ENCODE results near the gene SMAP2.
A peak's percentile ranks its signal among the peaks of the same experiment; 100 is the strongest.

SMAP2 gene

DNA sequence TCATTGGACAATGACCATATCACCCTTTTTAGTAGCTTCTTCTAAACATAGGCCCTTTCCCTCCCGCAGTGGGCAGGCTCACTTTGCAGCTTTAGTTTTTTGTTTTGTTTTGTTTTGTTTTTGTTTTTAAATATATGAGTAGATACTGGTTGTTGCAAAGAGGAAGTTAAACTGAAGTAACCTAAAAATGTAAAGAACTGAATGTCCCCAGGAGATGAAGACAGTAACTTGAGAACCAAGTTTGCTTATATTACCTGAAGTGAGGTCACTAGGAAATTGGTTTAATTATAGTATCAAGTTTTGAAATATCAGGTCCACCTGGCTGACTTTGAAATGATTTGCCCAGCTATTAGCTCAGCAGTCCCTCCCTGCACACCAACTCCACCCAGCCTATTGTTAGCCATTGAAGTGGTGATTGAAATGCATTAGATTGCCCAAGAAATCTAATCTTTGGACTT lies 18.2 kb downstream of the SMAP2 start:
- no peak for DNase-seq

DNA sequence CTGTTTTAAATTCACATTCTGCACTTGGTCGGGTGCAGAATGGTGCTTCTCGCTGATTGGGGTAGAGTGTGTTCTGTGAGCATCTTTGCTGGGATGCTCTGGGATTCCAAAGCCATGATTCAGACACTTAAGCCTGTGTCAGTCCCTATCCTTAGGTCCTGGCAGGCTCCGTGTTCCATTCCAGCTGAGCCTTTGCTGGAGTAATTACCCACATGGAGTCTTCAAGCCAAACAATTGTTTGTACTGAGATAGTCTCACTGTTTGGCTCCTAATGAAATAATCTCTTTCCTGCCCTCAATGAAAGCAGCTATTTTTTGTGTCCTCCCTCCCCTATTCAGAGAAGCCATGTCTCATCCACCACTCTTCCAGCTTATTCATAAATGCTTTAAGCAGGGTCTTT lies 18.7 kb downstream of the SMAP2 start:
- DNase-seq: no peak

DNA sequence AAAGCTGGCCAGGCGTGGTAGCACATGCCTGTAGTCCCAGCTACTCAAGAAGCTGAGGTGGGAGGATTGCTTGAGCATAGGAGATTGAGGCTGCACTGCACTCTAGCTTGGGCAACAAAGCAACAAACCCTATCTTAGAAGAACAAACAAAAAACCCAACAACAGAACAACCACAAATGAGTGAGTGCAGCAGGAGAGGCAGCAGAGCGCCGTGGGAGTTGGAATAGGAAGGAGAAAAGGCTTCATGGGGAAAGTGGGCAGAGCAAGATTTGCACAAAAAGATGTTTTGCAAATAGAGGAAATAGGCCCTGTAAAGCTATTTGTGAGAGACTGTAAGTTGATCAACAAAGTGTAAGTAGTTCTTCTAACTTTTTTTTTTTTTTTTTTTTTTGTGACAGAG lies 19.6 kb downstream of the SMAP2 start:
- DNase-seq: no peak

DNA sequence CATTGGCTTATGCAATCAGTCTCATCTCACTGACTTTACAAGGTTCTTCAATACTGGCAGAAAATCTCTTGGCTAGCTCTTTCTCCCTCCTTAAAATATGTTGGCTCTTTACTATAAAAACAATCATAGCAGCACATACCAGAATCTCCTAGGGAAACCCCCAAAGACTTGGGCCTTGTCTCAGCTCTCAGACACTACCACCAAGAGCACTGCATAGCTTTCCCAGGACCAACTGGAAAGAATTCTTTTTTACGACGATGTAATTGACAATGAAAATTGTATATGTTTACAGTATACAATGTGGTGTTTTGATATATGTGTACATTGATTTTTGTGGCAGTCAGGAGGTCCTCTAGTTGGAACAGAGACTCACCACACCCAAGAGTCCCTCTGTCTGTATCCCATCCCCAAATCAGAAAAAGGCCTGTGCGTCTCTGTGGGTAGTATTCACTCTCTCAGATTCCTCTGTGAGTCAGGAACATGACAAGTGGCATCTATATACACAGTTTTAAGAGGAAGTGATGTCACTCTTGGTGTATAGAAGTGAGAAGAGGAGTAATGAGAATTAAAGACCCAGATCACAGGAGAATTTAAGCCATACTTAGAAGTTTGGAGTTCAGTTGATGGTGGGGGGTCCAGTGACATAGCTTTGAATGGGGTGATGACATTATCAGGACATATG lies 21.1 kb downstream of the SMAP2 start:
- no peak for DNase-seq

DNA sequence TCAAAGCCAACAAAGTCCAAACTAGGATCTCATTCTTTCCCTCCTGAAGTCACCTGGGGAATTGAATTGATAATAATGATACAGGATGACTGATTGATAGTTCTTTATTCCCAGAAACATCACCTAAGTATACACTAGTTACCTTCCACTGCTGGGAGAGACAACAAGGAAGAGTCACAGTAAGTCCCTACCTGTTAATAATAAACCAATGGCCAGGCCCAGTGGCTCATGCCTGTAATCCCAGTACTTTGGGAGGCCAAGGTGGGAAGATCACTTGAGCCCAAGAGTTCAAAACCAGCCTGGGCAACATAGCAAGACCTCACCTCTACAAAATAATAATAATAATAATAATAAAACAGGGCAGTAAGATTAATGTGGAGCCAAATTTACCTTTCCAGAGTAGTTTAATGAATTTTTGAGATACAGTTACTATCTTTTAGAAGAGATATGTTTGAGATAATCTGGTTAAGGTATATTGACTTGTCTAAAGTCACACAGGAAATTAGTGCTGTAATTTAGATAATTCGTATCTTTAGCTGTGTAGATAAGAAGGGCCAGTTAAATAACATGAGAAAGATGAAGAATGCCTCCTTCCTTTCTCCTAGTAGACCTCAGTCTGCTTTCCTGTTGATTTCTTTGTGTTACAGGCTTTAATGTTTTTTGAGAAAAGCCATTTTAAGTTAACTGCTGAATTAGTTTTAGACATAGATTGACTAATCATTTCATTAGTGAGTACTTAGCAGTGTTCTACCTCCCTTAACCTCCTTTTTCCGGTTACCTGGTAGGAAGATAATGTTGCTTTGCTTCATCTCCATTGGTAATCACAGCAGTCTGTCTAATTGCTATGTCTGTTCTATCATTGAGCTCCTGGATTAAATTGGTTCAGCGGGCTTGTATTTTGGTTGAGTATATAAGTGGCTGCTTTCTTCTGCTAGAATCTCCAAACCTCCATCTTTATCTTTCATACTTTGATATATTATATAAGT lies 22.0 kb downstream of the SMAP2 start:
- no peak for DNase-seq

DNA sequence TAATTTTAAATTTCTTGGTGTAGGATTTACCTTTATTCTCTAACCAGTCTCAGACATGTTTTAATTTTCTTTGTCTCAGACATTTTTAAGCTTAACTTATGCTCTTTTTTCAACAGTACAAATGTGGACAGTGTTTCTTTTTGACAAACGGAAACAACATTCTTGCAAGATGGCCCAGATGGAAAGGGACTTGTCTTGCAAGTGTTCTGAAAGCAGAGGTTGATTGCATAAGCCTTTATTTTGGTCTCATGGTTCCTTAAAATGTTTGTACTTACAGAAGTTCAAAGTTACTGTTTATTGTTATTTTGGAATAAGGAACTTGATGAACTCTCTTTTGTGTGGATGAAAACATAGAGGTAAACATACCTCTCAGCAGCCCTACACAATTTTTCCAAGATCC lies 22.9 kb downstream of the SMAP2 start:
- no peak for DNase-seq

DNA sequence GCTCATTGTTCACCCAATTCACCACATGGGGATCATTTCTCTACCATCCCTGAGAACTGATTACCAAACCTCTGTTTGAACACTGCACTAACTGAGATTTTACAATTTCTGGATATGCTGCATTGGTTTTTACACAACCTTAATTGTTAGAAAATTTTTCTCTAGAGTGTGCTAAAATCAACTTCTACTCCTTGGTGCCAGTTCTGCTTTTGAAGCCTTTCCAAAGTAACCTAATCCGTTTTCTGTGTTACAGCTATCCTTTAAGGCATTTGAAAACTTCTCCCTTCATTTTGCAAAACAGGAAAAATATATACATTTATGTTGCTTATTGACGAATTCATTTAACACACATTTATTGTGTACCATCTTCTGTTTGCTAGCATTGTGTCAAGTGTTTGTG lies 23.7 kb downstream of the SMAP2 start:
- DNase-seq: no peak

DNA sequence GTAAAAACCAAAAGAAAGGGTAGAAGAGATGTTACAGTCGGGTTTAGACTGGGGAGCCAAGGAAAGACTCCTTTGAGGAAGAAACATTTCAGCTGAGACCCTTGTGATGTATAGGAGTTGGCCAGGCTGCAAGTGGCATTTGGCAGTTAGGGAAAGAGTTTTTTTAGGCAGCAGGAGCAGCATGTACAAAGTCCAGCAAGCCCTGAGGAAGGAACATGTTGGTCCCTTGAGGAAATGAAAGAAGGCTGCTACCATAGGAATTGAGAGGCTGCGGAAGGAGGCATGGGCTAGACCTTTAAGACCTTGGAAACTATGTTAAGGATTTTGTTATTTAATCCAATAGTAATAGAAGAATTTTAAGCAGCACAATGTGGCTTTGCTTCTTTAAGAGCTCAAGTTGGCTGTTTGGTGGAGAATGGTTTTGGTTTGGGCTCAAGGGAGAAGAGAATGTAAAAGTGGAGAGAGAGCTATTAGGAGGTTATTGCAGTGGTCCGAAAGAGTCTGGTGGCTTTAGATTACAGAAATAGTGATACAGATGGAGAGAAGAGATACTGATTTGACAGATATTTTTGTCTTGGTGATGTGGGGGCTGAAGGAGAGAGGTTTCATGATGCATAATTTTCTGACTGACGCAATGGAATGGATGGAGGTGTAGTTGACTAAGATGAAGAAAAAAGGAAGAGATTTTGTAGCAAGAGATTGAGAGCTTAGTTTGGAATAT lies 26.6 kb downstream of the SMAP2 start:
- no peak for DNase-seq

DNA sequence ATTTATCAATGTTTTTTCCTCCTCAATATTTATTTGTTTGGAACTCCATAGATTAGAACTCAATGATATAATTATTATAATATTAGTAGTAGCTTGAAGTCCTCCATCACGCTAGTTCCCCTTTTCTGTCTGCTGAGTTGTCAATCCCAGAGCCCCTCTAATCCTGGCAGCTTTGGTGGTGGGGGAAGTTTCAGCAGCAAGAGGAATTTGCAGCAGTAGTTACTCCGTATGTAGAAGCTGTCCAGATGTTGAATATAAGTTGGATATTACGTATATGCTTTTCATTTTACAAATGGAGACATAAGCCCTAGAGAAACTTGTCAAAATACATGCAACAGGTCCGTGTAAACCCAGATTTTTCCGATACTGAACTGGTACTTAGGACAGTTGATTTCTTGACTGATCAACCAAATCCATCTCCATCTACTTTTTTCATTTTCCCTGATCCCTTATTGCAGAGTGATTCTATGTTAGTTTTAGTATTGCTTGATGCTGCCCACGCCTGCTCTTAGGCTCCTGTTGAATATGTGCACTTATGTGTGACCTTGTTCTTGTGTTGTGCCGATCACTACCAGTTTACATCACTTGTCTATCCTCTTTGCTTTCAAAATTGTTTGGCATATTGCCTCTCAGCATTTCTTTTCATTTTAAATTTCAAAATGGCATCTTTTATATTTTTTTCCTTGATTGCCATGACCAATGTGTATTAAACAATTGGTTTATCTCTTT lies 28.1 kb downstream of the SMAP2 start:
- no peak for DNase-seq

DNA sequence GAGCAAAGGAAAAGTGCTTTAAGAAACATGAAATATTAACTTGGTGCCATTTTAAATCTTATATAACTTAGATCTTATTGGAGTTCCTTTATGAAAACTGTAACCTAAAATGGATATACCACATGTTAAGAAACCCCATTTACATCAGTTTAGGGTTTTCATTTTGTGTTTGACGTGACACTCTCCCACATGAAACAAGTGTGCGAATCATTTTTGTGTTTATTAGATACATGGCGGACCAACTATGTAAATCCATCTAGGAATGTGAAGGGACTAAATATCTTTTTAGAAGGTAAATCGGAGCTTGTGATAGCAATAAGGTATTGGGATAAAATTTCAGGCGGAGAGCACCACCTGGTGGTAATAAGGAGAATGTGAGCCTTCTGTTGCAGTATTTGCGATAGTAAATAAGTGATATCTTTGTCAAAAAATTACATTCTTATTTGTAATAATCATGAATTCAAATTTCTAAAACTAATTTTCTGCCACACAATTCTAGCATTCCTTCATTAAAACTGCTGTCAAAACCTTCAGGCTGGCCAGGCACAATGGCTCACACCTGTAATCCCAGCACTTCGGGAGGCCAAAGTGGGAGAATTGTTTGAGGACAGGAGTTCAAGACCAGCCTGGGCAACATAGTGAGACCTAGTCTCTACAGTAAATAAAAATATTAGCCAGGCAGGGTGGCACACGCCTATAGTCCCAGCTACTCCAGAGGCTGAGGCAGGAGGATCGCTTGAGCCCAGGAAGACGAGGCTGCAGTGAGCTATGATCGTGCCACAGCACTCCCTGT lies 31.3 kb downstream of the SMAP2 start:
- DNase-seq: peak; percentile 15

DNA sequence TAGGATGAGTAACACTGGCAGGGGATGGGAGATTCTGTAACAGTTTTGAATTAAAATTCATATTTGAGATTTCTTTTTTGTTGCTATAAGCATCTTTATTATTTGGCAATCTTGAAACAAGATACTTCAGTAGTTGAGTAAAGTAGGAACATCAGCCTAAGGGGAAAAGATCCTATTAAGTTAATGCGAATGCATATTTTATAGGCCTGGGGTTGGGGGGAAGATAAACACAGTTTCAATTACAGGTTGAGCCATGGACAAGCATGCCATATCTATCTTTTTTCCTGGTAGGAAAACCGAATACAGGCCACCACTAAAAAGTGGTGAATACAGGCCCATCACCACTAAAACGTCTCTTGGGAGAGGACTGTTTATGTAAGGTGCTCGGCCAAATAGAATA lies 32.3 kb downstream of the SMAP2 start:
- no peak for DNase-seq

DNA sequence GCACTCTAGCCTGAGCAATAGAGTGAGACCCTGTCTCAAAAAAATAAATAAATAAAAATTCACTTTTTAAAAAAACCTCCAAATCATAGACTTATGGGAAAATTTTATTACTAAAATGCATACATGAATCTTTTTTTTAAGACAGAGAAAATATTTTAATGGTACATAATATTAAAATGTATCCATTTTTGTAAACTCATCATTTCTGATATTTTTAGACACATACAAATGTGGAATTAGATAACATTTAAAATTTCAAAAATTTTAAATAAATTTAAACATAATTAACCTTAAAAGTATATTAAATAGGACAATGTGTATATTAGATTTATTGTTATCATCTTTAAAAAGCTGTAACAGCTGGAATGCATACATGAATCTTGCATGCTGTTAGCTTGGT lies 33.9 kb downstream of the SMAP2 start:
- DNase-seq: no peak

DNA sequence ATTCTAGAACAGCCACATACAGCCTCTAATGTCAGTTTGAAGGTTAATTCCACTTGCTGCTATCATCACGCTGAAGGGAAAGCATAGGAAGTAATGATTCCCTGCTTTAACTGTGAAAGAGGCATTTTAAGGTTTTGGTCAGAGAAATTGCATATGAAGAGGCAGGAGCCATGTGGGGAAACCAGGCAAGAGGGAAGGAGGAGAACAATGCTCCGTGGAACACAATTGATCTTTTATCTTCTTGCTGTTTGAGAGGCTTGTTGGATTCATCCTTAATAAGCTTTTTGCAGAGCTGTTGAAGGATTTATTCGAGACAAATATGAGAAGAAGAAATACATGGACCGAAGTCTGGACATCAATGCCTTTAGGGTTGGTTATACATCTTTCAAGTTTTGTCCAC lies 35.9 kb downstream of the SMAP2 start:
- DNase-seq: no peak

DNA sequence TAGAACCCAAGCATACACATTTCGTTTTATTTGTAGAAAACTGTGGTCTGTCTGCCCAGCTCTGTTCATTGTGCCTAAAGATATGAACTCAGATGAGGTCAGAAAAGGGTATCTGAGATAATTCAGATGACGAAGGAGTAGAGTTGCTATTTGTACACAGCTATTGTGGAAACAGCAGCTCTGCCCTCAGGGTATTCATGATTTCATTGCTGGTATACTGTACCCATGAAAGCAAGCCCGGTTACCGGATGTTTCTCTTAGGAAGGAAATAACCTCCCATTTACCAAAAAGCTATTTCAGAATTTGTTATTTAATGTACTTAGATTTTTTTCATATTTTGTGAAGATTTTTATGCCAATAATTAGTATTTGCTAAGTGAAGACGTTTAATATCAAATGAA lies 37.8 kb downstream of the SMAP2 start:
- no peak for DNase-seq

DNA sequence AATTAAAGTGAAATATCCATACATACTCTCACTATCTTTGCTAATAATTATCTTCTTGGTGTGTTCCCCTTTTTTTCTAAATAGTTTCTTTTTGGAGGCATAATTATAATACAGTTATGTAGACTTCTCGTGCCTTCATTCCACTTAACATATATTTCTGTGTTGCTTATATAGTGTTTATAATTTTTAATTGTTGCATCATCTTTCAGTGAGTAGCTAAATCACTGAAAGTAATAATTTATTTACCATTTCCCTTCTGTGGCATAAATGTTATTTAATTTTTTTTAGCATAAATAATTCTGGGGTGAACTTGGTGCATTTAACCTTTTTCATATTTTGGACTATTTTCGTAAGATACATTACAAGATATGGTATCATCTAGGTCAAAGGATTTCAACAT lies 38.3 kb downstream of the SMAP2 start:
- DNase-seq: no peak

DNA sequence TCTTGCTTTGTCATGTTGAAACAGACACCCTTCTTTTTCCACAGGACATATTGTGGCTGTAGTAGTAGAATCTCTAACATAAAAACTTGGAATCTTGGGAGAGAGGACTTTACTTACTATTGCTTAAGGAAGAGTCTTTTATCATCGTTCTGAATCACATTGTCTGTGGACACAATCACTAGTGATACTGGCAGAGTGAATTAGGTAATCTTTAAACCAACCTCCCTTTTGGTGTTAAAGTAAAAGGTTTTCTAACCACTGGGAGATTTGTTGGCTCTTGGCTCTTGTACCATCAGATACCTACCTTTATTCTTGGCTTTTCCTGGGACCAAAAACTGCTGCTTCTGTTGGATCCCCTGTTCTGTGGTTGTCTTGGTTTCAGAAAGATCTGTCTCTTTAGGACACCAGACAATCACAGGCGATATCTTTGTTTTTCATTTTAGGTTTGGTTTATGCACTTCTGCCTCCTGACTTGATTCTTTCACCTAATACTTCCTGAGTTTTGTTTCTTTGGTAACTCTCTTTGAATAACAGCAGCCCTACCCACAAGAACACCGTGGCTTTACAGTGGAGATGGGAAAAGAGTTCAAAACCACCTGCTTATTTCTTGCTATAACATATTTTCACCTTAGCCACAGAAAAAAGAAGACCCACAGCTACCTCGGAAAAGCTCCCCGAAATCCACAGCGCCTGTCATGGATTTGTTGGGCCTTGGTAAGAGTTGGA lies 40.2 kb downstream of the SMAP2 start:
- no peak for DNase-seq

DNA sequence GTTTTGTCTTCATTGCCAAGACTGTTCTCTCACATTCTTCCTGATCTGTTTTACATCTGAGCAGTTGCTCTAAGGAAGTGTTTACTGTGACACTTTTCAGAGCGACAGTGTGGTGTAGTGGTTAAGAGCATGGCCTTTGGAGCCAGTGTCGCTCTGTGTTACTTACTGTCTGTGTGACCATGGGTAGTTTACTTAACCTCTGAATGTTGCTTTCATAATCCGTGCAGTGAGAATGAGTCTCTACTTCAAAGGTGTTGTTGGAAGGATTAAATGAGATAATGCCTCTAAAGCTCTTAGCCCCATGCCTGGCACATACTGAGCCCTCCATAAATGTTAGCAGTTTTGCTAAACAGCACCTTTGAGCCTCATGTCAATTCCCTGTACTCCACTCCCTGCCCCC lies 40.8 kb downstream of the SMAP2 start:
- DNase-seq: no peak

DNA sequence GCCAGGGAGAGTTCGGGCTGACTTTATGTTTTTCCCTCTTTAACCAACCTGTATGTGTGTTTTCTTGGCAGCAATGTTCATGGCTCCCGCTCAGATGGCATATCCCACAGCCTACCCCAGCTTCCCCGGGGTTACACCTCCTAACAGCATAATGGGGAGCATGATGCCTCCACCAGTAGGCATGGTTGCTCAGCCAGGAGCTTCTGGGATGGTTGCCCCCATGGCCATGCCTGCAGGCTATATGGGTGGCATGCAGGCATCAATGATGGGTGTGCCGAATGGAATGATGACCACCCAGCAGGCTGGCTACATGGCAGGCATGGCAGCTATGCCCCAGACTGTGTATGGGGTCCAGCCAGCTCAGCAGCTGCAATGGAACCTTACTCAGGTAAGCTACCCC lies 43.2 kb downstream of the SMAP2 start:
- no peak for DNase-seq

DNA sequence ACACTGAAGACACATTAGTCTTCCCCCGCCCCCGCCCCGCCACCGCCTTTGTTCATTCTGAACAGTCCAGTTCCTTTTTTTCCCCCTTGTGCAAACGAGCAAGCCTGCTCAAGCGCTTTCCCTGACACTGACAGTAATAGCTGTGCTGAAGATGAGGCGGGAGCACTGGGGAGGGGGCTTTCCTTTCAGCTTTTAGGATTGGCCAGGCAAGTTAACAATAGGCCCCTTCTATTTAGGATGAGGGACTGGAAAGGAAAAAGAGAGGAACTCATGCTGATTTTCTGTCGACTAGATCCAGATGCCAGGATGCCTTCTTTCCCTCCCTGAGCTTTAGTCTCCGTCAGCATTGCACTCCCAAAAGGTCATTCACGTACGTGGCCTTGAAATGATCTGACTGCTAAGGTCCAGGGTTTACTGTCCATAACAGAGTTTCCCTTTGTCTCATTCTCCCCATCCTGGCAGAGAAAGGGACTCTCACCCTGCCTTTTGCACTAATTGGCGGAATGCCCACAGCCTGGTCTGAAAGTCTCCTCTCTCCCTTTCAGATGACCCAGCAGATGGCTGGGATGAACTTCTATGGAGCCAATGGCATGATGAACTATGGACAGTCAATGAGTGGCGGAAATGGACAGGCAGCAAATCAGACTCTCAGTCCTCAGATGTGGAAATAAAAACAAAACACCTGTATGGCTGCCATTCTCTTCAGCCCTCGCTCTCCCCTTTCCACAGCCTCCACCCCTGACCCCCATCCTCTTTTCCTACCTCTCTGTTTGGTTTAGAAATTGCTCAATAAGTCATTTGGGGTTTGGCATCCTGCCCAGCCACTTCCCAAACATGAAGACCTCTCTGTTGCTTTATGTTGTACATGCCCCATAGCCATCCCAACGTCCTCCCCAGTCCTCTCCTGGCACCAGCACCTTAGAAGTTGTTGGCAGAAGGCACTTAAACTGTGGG lies 48.2 kb downstream of the SMAP2 start:
- DNase-seq: no peak

DNA sequence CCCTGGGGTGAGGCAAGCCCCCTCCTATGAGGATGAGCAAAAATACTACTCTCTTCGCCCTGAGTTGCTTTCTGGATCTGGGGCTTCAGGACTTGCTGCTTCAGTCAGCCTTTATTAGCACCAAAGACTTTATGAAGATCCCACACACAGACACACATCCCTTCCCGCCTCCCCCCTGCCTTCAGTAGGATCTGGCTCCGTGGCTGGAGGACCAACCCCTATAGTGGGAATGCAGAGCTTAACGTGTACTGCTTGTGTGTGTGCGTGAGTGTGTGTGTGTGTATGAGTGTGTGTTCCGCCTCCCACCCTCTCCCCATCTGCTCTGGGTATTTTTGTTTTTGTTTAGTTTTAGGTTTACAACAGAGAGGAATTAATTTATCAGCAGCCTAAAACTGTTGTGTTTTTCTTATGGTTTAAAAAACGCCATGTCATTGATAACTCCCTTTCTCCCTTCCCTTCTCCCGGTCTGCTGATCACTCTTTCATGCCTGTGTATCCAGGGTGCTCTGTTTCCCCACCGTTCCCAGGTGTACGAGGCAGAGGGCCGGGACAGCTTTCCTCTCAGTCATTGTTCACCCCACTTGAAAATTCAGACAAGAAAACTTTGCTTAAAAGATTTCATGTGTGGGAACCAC lies 49.2 kb downstream of the SMAP2 start:
- no peak for DNase-seq

Measured in NCI-H446 treated with DMSO at 0.1 percent for 48 hours (cell line).